H4 (cell line): Measurements from ENCODE around the gene C16orf78. TPM values are rescaled to one million over a fixed set of nuclear protein-coding genes. Genes with fewer than 3 reads are reported as not detected.
A peak's percentile ranks its signal among the peaks of the same experiment; 100 is the strongest.

Experiments used
- DNase-seq: peaks from one replicate; pipeline ENCODE4 v3.0.0-alpha.2; 2015; ENCODE audit warnings: low spot score
- total RNA-seq: library from RNA; depleted of rRNA; stranded (reverse); fragments of >200 nt; shearing (Covaris generic); gene quantifications from 2 replicates; pipeline ENCODE4 v1.2.3, GENCODE V29; 2014

The C16orf78 gene
- total RNA-seq, 1 experiment from 2014 or later, result not detected

DNA sequence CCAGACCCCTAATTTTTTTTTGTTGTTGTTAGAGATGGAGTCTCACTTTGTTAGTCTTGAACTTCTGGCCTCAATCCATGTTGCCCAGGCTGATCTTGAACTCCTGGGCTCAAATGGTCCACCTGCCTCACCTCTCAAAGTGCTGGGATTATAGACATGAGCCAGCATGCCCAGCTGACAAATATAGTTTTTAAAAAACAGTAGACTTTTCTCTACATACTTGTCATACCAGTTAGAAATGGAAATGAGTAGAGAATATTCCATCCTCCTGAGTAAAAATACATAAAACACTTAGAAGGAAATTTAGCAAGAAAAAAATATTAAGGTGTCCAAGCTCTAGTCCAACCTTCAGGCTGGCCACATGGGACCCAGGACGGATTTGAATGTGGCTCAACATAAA, 21.4 kb downstream of the C16orf78 start:
- no peak for DNase-seq

GRCh38 chr16:49396206-49396720, 22.7 kb downstream of the C16orf78 start:
- no peak for DNase-seq

- no peak for DNase-seq
Measured at GRCh38 chr16:49398761-49399160, 25.2 kb downstream of the C16orf78 start.

GRCh38 chr16:49399594-49400364, 26.2 kb downstream of the C16orf78 start:
- no peak for DNase-seq

DNA sequence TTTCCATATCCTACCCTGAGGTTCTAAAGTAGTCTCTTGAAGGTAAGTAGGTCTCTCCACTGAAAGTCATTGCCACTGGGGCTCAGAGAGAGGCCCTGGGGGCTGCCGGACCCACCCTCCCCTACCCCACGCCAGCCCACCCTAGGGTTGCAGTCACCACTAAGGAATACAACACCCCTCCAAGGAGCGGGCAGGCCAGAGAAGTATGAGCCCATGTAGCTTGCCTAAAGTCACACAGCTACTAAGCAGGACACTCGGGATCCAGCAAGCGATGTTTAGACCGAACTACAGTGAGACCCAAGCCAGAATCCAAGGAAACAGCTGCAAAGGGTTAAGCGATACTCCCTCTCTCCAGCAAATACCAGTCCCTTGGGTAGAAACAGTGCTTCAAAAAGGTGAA, 27.0 kb downstream of the C16orf78 start:
- DNase-seq, result no peak

GRCh38 chr16:49405123-49405522, 31.5 kb downstream of the C16orf78 start:
- DNase-seq, result no peak

DNA sequence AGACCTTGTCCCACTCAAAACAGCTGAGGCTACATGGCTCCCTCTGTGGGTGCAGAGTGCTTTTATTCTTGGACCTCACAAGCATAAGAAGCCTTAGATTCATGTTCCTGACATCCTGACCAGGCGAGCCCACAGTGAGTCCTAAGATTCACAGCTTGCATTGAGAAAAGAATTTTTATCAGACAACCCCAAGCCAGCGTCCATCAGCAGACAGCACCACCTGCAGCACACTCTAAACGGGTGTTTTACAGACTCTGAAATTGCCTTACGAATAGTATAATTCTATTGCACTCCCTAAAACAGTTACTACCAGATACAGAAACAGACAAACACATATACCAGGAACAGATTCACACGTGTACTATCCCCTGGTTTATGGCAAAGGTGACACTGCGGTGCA, 31.9 kb downstream of the C16orf78 start:
- DNase-seq, result no peak

DNA sequence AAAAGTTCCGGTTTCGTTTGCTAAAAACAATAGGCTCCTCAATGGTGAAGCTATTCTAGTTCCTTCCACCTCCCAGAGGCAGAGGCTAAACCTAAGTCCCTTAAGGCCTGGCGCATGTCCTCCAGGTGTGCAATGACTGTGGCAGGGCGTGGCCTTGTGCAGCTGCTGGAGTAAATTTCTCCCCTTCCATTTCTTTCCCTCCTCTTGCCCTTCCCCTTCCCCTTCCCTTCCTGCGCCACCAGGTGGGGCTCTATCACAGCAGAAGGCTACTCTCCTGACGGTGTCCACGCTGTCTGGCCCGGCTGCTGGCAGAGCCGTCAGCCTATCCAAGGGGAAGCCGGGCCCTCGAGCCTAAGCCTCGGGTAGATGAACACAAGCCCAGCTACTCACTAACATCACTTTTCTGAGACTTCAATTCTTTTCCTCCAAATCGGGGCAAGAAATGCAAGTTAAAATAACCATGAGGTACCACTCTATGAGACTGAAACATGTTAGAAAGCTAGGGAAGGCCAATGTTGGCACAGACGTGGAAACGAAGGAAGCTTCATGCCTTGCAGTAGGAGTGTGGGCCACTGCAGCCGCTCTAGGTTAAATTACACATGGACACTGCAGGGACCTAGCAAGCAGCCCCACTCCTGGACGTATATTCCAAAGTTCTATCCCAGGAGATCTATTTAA, 34.4 kb downstream of the C16orf78 start:
- DNase-seq, result peak; percentile 76

GRCh38 chr16:49409121-49409520, 35.5 kb downstream of the C16orf78 start:
- no peak for DNase-seq

DNA sequence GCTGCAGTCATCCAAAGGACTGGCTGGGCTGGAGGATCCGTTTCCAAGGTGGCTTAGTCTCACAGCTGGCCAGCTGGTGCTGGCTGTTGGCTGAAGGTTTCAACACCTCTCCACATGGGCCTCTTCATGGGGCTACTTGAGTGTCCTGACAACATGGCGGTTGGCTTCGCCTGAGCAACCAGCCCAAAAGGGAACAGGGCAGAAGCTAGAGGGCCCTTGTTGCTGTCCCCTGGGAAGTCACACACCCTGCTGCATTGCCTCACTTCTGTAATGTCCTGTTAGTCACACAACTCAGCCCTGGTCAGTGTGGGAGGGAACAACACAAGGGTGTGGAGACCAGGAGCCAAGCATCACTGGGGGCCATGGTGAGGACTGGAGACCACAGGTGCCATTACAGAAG, 36.6 kb downstream of the C16orf78 start:
- DNase-seq, result no peak

- no peak for DNase-seq
Measured at GRCh38 chr16:49411121-49411970, 37.7 kb downstream of the C16orf78 start.

DNA sequence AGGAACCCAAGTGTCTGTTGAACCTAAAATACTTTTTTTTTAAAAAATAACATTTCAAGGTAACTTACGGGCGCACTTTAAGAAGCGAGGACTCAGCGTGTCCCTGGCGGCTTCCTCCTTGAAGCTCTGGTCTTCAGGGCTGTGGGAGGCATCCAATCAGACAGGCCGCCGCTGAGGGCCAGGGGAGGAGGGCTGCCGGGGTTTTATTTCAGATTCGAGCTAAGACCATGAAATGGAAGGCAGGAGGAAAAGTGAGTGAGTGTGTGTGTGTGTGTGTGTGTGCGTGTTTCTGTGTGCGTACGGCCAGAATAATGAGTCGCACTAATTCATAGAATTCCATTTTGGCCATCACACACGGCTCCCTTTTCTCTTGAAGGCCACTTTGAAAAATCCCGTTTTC, 41.1 kb downstream of the C16orf78 start:
- DNase-seq, result no peak

- DNase-seq, result no peak
Measured at GRCh38 chr16:49415083-49415482, 41.5 kb downstream of the C16orf78 start.

DNA sequence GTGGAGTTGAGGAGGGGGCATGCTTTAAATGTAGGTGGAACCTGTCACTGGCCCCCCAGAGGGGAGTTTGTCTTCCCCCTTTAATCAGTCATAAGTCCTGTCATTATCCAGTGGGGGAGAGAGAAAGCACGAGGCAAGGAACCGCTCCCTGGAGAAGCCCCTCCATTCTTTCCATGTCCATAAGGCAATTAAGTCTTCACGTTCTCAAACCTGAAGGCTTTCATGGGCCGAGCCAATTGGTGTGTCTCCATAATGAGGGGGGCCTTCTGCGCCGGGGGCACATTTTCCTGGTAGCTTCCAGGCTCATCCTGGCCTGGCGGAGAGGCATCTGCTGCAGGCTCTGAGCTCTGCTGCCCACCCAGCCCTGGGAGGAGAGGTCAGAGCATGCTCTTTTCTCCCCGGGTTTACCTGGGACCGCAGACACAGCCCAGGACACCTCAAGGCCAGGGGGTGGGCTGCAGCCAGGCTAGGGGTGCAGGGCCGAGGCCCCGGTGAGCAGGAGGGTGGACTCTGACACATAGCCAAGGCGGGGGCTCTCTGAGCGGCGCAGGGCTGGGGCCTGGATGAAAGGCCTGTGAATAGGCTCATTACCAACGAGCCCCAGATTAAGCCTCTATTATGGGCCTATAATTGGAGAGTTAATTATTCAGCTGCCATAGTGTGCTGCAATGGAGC, 42.5 kb downstream of the C16orf78 start:
- no peak for DNase-seq

- no peak for DNase-seq
Measured at GRCh38 chr16:49417354-49417753, 43.8 kb downstream of the C16orf78 start.

DNA sequence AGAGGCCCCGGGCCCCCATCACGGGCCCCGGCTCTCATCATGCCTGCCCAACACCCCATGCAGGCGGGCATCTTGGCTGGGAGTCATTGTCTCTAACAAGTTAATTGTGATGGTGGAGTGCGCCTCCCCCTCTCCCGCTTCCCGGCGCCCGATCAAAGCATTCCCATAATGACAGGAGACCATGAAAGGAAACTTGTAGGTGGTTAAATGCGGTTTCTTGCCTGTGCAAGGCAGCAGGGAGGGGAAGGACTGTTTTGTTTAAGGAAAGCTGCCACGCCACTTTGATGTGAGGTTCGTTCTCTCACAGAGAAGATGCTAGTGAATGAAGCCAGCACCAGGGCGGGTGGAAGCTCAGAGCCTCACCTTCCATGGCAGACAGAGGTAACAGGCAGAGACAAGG, 45.4 kb downstream of the C16orf78 start:
- no peak for DNase-seq

DNA sequence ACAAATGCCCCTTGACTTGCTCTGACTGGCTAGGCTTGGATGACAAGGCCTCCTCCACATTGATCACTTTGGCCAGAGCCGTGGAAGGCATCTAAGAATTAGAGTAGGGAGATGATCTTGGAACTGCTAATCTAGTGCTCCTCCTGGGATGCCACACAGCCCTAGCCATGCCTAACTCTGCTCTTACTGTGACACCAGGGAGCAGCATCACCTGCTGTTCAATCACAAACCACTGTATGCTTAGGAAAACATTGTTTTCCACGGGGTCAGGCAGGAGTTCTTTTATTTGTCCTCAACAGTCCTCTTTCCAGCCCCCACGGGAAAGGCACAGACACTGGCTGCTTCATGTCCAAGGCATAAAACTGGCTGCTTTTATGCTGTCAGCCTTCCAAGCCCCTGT, 46.3 kb downstream of the C16orf78 start:
- DNase-seq, result no peak

DNA sequence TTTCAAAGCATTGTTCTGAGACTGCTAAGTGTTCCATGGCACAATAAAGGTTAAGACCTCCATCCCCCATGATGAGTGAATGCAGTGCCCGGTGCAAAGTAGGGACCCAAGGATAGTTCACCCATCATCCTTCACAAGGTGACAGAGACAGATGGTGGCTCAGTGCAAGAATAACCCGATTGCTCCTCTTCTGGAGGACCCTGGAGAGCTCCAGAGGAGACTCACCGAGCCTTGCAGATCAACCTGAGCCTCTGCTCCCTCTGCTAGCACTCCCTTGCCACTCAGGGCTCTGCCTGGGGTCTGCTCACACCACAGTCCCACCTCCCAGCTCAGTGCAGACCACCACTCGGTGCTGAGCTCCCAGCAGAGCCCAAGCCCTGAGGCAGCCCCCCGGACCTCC, 49.3 kb downstream of the C16orf78 start:
- no peak for DNase-seq

- DNase-seq, result no peak
Measured at GRCh38 chr16:49424961-49425360, 51.4 kb downstream of the C16orf78 start.

GRCh38 chr16:49427771-49428170, 54.2 kb downstream of the C16orf78 start:
- no peak for DNase-seq

- DNase-seq, result no peak
Measured at GRCh38 chr16:49428808-49429207, 55.2 kb downstream of the C16orf78 start.

DNA sequence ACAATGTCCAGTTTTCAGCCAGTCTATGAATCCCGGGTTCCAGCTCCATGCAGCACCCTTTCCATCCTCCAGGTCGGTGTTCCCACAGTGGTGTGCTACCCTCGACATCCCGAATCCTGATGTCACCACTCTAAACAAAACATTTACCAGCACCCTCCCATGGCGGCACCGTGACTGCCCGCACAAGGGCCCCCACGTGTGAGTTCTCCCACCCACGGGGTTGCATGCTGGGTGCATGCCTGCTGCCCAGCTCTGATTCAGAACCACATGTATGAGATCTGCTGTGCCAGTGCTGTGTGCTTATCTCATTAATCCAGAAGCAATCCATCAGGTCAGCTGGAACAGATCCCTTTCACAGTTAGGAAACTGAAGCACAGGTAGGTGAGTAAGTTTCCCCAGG, 57.4 kb downstream of the C16orf78 start:
- DNase-seq, result no peak
